ENCODE results near the gene PLEKHA3.

DNA sequence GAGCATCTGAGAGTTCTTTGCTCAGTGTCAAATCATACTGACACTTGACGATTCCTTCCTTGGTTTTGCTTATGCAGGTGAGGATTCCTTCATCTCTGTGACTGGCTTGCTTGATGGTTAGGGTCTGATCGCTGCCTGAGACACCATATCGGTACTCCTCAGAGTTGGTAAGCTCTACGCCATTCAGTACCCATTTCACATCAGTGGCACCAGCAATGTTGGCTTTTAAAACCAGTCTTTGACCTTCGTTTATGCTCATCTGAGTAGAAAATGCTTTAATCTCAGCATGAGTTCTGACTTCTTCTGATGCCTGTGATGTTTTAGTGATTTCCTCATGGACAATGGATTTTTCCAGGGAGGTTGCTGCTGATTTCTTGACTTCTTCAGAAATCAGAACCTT, 48.4 kb downstream of the PLEKHA3 start:
- TF ChIP-seq EZH2 (IDR thresholded peaks at IDR 0.05; ENCODE audit: low read depth): no peak
- TF ChIP-seq, protein P1, sequence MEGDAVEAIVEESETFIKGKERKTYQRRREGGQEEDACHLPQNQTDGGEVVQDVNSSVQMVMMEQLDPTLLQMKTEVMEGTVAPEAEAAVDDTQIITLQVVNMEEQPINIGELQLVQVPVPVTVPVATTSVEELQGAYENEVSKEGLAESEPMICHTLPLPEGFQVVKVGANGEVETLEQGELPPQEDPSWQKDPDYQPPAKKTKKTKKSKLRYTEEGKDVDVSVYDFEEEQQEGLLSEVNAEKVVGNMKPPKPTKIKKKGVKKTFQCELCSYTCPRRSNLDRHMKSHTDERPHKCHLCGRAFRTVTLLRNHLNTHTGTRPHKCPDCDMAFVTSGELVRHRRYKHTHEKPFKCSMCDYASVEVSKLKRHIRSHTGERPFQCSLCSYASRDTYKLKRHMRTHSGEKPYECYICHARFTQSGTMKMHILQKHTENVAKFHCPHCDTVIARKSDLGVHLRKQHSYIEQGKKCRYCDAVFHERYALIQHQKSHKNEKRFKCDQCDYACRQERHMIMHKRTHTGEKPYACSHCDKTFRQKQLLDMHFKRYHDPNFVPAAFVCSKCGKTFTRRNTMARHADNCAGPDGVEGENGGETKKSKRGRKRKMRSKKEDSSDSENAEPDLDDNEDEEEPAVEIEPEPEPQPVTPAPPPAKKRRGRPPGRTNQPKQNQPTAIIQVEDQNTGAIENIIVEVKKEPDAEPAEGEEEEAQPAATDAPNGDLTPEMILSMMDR (conservative IDR thresholded peaks at IDR 0.05): no peak
